Measurements from ENCODE around the gene TSACC. TPM values are rescaled to one million over a fixed set of nuclear protein-coding genes. Genes with fewer than 3 reads are reported as not detected.

Gene TSACC
- total RNA-seq, 4 donors from 2014 or later = not detected

- whole genome bisulfite sequencing = 62% methylated on average over 7 of the region's 7 CpGs
- no peak overlapping the region for H3K4me3 ChIP-seq
- H3K36me3 ChIP-seq = no peaks in the 10 kb centered on the region
- intact Hi-C loops (cut with DNase I) = no loop called here
- peaks cover 0 to 79% (median 12%) of the 10 kb centered on the region in 4 donors for H3K27me3 ChIP-seq
- H3K9me3 ChIP-seq = no peaks in the 10 kb centered on the region
- peaks cover 0 to 11% (median 9%) of the 10 kb centered on the region in 4 donors for H3K4me1 ChIP-seq
- no peak overlapping the region for H3K27ac ChIP-seq (replicated peaks in 1 of 4)
- TF ChIP-seq EP300 (IDR thresholded peaks at IDR 0.05) (no peak), POLR2AphosphoS5 (IDR thresholded peaks at IDR 0.05) (no peak), POLR2A (IDR thresholded peaks at IDR 0.05; ENCODE audit: low read depth) (no peak), CTCF (IDR thresholded peaks at IDR 0.05) (no peak)
- no peak for DNase-seq (ENCODE audit: extremely low spot score)
Measured at GRCh38 chr1:156371553-156372264, 33.4 kb downstream of the TSACC start.

- H3K27ac ChIP-seq (replicated peaks in 1 of 4) = no peak overlapping the region
- no peak for TF ChIP-seq CTCF (IDR thresholded peaks at IDR 0.05)
- TF ChIP-seq POLR2A (IDR thresholded peaks at IDR 0.05; ENCODE audit: low read depth) = no peak
- no peak for TF ChIP-seq EP300 (IDR thresholded peaks at IDR 0.05)
- no peak for TF ChIP-seq POLR2AphosphoS5 (IDR thresholded peaks at IDR 0.05)
- no peak for DNase-seq (ENCODE audit: extremely low spot score)
- intact Hi-C loops (cut with DNase I) = no loop called here
- peaks cover 0 to 11% (median 9%) of the 10 kb centered on the region in 4 donors for H3K4me1 ChIP-seq
- H3K27me3 ChIP-seq = peaks cover 0 to 78% (median 12%) of the 10 kb centered on the region in 4 donors
- H3K36me3 ChIP-seq = no peaks in the 10 kb centered on the region
- H3K4me3 ChIP-seq = no peak overlapping the region
- H3K9me3 ChIP-seq = no peaks in the 10 kb centered on the region
Measured at GRCh38 chr1:156372265-156372586, 33.9 kb downstream of the TSACC start.

- no peak overlapping the region for H3K4me3 ChIP-seq
- intact Hi-C loops (cut with DNase I) = no loop called here
- H3K9me3 ChIP-seq = no peaks in the 10 kb centered on the region
- no peaks in the 10 kb centered on the region for H3K36me3 ChIP-seq
- TF ChIP-seq POLR2AphosphoS5 (IDR thresholded peaks at IDR 0.05) (no peak), POLR2A (IDR thresholded peaks at IDR 0.05; ENCODE audit: low read depth) (no peak)
- no peak for DNase-seq (ENCODE audit: extremely low spot score)
- no peak overlapping the region for H3K27ac ChIP-seq (replicated peaks in 1 of 4)
- 85% methylated on average over 4 of the region's 4 CpGs for WGBS
- H3K4me1 ChIP-seq = peaks cover 0 to 11% (median 9%) of the 10 kb centered on the region in 4 donors
- H3K27me3 ChIP-seq = peaks cover 0 to 71% (median 12%) of the 10 kb centered on the region in 4 donors
Measured at GRCh38 chr1:156372876-156373275, 34.5 kb downstream of the TSACC start.

GRCh38 chr1:156373546-156373945 is 35.2 kb downstream of the TSACC start:
- no peak for TF ChIP-seq EP300 (IDR thresholded peaks at IDR 0.05)
- Histone ChIP-seq H3K4me1 (peaks cover 0 to 11% (median 9%) of the 10 kb centered on the region in 4 donors), H3K4me3 (no peak overlapping the region), H3K36me3 (no peaks in the 10 kb centered on the region), H3K27me3 (peaks cover 0 to 64% (median 12%) of the 10 kb centered on the region in 4 donors), H3K9me3 (no peaks in the 10 kb centered on the region), H3K27ac (replicated peaks in 1 of 4) (no peak overlapping the region)
- DNase-seq (ENCODE audit: extremely low spot score) = no peak
- intact Hi-C loops (cut with DNase I) = no loop called here

GRCh38 chr1:156376146-156376545 is 37.8 kb downstream of the TSACC start:
- Histone ChIP-seq H3K4me1 (no peaks in the 10 kb centered on the region), H3K27ac (replicated peaks in 1 of 4) (no peak overlapping the region), H3K27me3 (peaks cover 0 to 43% (median 1%) of the 10 kb centered on the region in 4 donors), H3K9me3 (no peaks in the 10 kb centered on the region), H3K36me3 (no peaks in the 10 kb centered on the region), H3K4me3 (no peak overlapping the region)
- no peak for TF ChIP-seq POLR2A (IDR thresholded peaks at IDR 0.05; ENCODE audit: low read depth)
- TF ChIP-seq EP300 (IDR thresholded peaks at IDR 0.05) = no peak
- TF ChIP-seq POLR2AphosphoS5 (IDR thresholded peaks at IDR 0.05) = no peak
- TF ChIP-seq CTCF (IDR thresholded peaks at IDR 0.05) = no peak
- WGBS = 82% methylated on average over 2 of the region's 2 CpGs
- intact Hi-C loops (cut with DNase I) = no loop called here
- no peak for DNase-seq (ENCODE audit: extremely low spot score)

All from esophagus muscularis mucosa (tissue), 4 donors.